Transverse colon (tissue), 4 donors: ENCODE measurements around the gene SNRPE. TPM values are rescaled to one million over a fixed set of nuclear protein-coding genes. Genes with fewer than 3 reads are reported as not detected.
A peak's percentile ranks its signal among the peaks of the same experiment; 100 is the strongest.

Experiments used
- DNase-seq: peaks from one replicate; pipeline ENCODE4 v3.0.0-alpha.2; 2019
- H3K27ac ChIP-seq, 4 donors: fragments of 200-600 bp; sonication (generic); 2 replicates each; pipeline ENCODE4 v1.5.1; 2016 to 2018; ENCODE audit warnings: inconsistent platforms in 4 of 4
- H3K27me3 ChIP-seq: fragments of 200-600 bp; sonication (generic); 2 replicates; pipeline ENCODE4 v1.5.1; 2017; ENCODE audit warnings: inconsistent platforms
- H3K36me3 ChIP-seq, 4 donors: fragments of 200-600 bp; sonication (generic); 2 replicates each; pipeline ENCODE4 v1.5.1; 2017 to 2019; ENCODE audit warnings: inconsistent platforms in 4 of 4
- H3K4me1 ChIP-seq, 4 donors: fragments of 200-600 bp; sonication (generic); 2 replicates each; pipeline ENCODE4 v1.5.1; 2017 to 2020; ENCODE audit warnings: inconsistent platforms in 4 of 4
- H3K4me3 ChIP-seq, 4 donors: fragments of 200-600 bp; sonication (generic); 1 replicate in 1 of 4; 2 replicates in 3 of 4; pipeline versions ENCODE4 v1.5.1 to v1.6.1; 2017 to 2019; ENCODE audit warnings: inconsistent platforms in 4 of 4
- H3K9me3 ChIP-seq, 2 donors: fragments of 200-600 bp; sonication (generic); 2 replicates each; pipeline ENCODE4 v1.5.1; 2017 to 2019; ENCODE audit warnings: inconsistent platforms in 2 of 2
- CTCF ChIP-seq, 5 experiments: fragments of 200-600 bp in 3 of 5; fragments of 450-650 bp in 2 of 5; sonication (generic) in 3 of 5; IDR thresholded peaks; 1 replicate in 2 of 5; 2 replicates in 3 of 5; pipeline ENCODE4 v1.5.1; 2016 to 2017; ENCODE audit warnings: antibody characterized with exemption in 5 of 5, inconsistent platforms in 3 of 5, mild to moderate bottlenecking in 2 of 5, moderate library complexity in 1 of 5
- EP300 ChIP-seq: sonication (generic); formaldehyde crosslinking; IDR thresholded peaks from one replicate; pipeline ENCODE4 v1.6.1; 2017; ENCODE audit warnings: antibody characterized with exemption, low read depth
- POLR2A ChIP-seq: fragments of 450-650 bp; IDR thresholded peaks from one replicate; pipeline ENCODE4 v1.6.1; 2016; ENCODE audit warnings: antibody characterized with exemption, mild to moderate bottlenecking, moderate library complexity
- POLR2AphosphoS5 ChIP-seq, 3 donors: sonication (generic); formaldehyde crosslinking; IDR thresholded peaks; one replicate each; pipeline ENCODE4 v1.6.1; 2016; ENCODE audit warnings: antibody characterized with exemption in 3 of 3
- WGBS, 2 donors: methylation state at CpG; one replicate each; pipeline ENCODE4 v1.1.5; 2018; ENCODE audit warnings: low coverage in 1 of 2; 5-methylcytosine and 5-hydroxymethylcytosine counted together
- in situ Hi-C, 4 donors: fragments of 200-750 bp; cut with MboI; loops; one replicate each; pipeline versions ENCODE4 v1.15.0 to v1.15.1; 2017; ENCODE audit warnings: low sequenced_read_pairs in 3 of 4, low pct_ligation_motif_present in 1 of 4, low pct_unique_long_range_greater_than_20kb in 1 of 4
- intact Hi-C: fragments of 100-400 bp; cut with DNase I; formaldehyde crosslinking; loops from one replicate; pipeline ENCODE4 v1.15.1; 2023; ENCODE audit warnings: low total_unique reads
- total RNA-seq, 4 donors: library from RNA; depleted of rRNA; stranded (reverse); fragments of >200 nt; gene quantifications; one replicate each; pipeline ENCODE4 v1.1.0, GENCODE V29; 2016

SNRPE gene
- total RNA-seq, 4 donors from 2014 or later: 3.0 to 30.2 (median 24.0) TPM; not detected in 1

- intact Hi-C loops: no loop called here
- Histone ChIP-seq H3K36me3 (peaks cover 0 to 37% (median 16%) of the 10 kb centered on the region in 4 donors), H3K27ac (no peak overlapping the region), H3K4me1 (peaks cover 0 to 18% (median under 1%) of the 10 kb centered on the region in 4 donors), H3K9me3 (no peaks in the 10 kb centered on the region), H3K4me3 (no peak overlapping the region), H3K27me3 (no peaks in the 10 kb centered on the region)
- TF ChIP-seq POLR2AphosphoS5 (IDR thresholded peaks at IDR 0.05) (no peak), EP300 (no peak)
- WGBS, 2 donors: 79 to 92% methylated on average over 2 to 5 of the region's 5 CpGs
- in situ Hi-C loops: loop anchor here (5.0 to 25.0 kb wide), 2 partner anchors 259 to 494 kb away; partner anchors contain the start of gene PLEKHA6 (in 3 of the 4)
- DNase-seq: no peak
These were observed 6.4 kb downstream of the SNRPE start for GRCh38 chr1:203867802-203868201.

- intact Hi-C loops (loop anchor here (2.0 kb wide), 1 partner anchor 263 kb away; no protein-coding TSS in a partner anchor), in situ Hi-C loops (loop anchor here in 3 of 4 donors (5.0 to 25.0 kb wide), 2 partner anchors 257 to 492 kb away; partner anchors contain the start of gene PLEKHA6 (in 3 of the 3))
- Histone ChIP-seq H3K4me1 (peaks cover 0 to 13% (median 0%) of the 10 kb centered on the region in 4 donors), H3K36me3 (peaks cover 0 to 20% (median 10%) of the 10 kb centered on the region in 4 donors), H3K9me3 (no peaks in the 10 kb centered on the region), H3K27me3 (no peaks in the 10 kb centered on the region), H3K4me3 (no peak overlapping the region), H3K27ac (no peak overlapping the region)
- no peak for DNase-seq
- no peak for TF ChIP-seq EP300
- TF ChIP-seq POLR2AphosphoS5 (IDR thresholded peaks at IDR 0.05): no peak
- no peak for TF ChIP-seq CTCF (IDR thresholded peaks at IDR 0.05)
- no peak for TF ChIP-seq POLR2A
- 89 to 97% methylated on average over 1 of the region's 1 CpG for WGBS, 2 donors
These were observed 8.8 kb downstream of the SNRPE start for GRCh38 chr1:203870245-203870644.

DNA sequence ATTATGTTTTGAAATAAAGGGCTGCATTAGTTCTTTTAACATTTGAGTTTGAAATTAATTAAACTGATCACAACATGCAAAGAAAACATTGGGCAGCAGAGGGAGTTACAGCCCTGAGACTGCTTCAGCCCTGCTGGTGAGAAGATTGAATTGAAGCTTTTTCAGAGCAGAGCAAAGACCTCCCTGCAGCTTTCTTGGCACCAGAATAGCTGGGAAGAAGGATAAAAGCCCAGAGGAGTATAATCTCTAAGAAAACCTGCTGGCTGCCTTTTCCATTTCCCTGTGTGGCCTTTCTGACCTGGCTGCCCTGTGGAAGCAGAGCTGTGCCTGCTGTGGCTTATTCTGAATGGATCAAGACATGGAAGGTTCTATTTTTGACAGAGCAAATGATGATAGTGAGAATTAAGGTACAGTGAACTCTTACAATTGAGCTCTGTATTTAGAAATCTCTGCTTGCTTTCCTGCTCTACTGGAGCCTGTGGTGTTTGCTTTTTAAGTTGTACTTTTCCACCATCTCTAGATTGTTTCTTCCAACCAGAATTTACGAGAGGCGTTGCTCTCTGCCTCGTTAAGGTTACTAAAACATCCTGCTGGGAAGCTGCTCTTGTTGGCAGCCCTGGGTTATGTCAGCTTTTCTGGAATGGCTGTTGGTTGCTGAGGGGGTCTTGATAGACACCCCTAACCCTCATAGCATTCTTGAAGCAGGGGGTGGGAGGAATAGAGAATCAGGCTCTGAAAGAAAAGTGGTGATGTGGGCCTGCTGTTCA lies 9.9 kb downstream of the SNRPE start:
- in situ Hi-C loops: loop anchor here in 3 of 4 donors (5.0 to 25.0 kb wide), 2 partner anchors 256 to 491 kb away; partner anchors contain the start of gene PLEKHA6 (in 3 of the 3)
- no peak overlapping the region for H3K4me3 ChIP-seq

DNA sequence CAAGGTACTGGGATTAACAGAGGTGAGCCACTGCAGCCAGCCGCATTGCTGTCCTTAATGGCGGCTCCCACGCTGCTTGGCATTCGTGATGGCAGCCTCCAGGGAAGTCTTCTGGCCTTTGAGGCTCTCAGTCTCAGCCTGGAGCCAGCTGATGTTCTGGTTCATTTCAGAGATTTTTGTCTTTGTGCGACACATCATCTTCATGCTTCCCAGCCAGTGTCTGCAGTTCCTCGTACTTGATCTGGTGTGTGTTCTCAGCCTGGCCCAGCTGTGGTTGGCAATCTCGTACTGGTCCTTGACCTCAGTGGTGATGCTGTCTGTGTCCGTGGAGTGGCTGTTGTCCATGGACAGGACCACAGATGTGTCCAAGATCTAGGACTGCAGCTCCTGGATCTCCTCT lies 11.7 kb downstream of the SNRPE start:
- no peak for DNase-seq
- Histone ChIP-seq H3K36me3 (peaks cover 0 to 7% (median 3%) of the 10 kb centered on the region in 4 donors), H3K4me1 (peaks cover 0 to 13% (median 0%) of the 10 kb centered on the region in 4 donors), H3K27ac (no peak overlapping the region), H3K9me3 (no peaks in the 10 kb centered on the region), H3K27me3 (no peaks in the 10 kb centered on the region), H3K4me3 (no peak overlapping the region)
- no peak for TF ChIP-seq POLR2AphosphoS5 (IDR thresholded peaks at IDR 0.05)
- in situ Hi-C loops: loop anchor here in 3 of 4 donors (5.0 to 25.0 kb wide), 2 partner anchors 254 to 489 kb away; partner anchors contain the start of gene PLEKHA6 (in 3 of the 3)
- intact Hi-C loops: no loop called here
- 92 to 100% methylated on average over 5 to 8 of the region's 8 CpGs for WGBS, 2 donors

More for the DNA sequence above, 9.9 kb downstream of the SNRPE start:
- Histone ChIP-seq H3K4me1 (peaks cover 0 to 13% (median 0%) of the 10 kb centered on the region in 4 donors), H3K36me3 (peaks cover 0 to 9% (median 4%) of the 10 kb centered on the region in 4 donors), H3K27ac (peak overlapping the region; percentile 37 to 68 (median 65)), H3K27me3 (no peaks in the 10 kb centered on the region), H3K9me3 (no peaks in the 10 kb centered on the region)
- intact Hi-C loops: loop anchor here (2.0 kb wide), 1 partner anchor 262 kb away; no protein-coding TSS in a partner anchor
- peak; percentile 13 for DNase-seq
- no peak for TF ChIP-seq POLR2A
- TF ChIP-seq CTCF (IDR thresholded peaks at IDR 0.05): peak; percentile 69 to 95 (median 78)
- no peak for TF ChIP-seq EP300
- TF ChIP-seq POLR2AphosphoS5 (IDR thresholded peaks at IDR 0.05): no peak
- WGBS, 2 donors: 56 to 74% methylated on average over 3 of the region's 3 CpGs

DNA sequence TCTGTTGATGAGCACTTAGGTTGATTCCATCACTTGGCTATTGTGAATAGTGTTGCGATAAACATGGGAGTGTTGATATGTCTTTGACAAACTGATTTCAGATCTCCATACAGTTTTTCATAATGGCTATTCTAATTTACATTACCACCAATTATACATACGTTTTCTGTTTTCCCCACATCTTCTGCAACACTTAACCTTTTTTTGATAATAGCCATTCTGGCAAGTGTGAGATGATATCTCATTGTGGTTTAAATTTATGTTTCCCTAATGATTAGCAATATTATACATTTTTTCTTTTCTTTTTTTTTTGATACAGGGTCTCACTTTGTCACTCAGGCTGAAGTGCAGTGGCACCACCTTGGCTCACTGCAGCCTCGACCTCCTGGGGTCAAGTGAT lies 17.0 kb downstream of the SNRPE start:
- H3K4me3 ChIP-seq: no peak overlapping the region
- in situ Hi-C loops: no loop called here
- H3K36me3 ChIP-seq: no peaks in the 10 kb centered on the region
- no peaks in the 10 kb centered on the region for H3K4me1 ChIP-seq
- TF ChIP-seq POLR2A (no peak), POLR2AphosphoS5 (IDR thresholded peaks at IDR 0.05) (no peak), EP300 (no peak), CTCF (IDR thresholded peaks at IDR 0.05) (no peak)
- H3K27ac ChIP-seq: no peak overlapping the region
- 82 to 93% methylated on average over 1 to 3 of the region's 3 CpGs for WGBS, 2 donors
- H3K27me3 ChIP-seq: no peaks in the 10 kb centered on the region
- no peaks in the 10 kb centered on the region for H3K9me3 ChIP-seq
- DNase-seq: no peak
- intact Hi-C loops: no loop called here
